ENCODE results near the gene NMUR2.

Gene NMUR2

DNA sequence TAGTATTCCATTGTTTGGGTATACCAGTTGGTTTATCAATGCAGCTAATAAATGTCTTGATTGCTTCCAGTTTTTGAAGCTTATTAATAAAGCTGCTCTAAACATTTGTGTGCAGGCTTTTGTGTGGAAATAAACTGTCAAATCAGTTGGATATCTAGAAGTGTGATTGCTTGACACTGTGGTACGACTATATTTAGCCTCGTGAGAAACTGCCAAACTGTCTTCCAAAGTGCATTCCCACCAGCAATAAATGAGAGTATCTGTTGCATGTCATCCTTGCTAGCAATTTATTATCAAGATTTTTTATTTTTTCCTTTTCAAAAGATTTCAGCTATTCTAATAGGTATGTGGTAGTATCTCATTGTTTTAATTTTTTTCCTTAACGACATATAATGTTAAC, 37.5 kb downstream of the NMUR2 start:
- no peak for DNase-seq

DNA sequence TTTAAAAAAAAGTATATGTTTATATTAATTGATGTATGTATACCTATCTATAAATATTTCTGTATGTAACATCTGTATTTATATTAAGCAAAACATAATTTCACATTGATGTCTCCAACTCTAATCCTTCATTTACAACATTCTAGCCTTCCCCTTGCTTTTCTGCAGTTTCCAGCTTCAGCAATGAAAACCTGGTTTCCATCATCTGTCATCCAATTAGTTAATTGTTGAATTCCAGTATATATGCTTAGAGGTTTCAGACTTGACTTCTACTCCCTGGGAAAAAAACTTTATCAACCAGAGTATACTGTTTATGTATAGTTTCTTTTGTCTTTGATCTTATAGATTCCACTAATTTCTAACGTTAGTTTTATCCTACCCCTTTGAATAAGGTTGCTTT, 38.4 kb downstream of the NMUR2 start:
- no peak for DNase-seq

DNA sequence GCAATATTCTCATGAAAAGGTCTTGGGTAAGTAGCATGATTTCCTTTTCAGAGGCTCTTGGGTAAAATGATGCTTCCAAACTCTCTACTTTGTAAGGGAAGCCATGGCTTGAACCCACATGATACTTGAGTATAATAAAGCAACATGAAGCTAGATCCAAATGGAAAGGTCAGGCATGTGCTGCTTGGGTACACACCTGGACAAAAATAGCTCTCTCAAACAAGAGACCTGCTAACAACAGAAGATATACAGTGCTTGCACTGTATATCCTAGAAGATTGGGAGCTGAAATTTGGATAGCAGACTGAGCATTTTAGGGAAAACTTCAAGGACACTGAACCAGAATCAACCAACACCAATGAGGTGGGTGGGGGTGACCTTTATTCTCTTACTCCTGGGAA, 40.2 kb downstream of the NMUR2 start:
- no peak for DNase-seq

DNA sequence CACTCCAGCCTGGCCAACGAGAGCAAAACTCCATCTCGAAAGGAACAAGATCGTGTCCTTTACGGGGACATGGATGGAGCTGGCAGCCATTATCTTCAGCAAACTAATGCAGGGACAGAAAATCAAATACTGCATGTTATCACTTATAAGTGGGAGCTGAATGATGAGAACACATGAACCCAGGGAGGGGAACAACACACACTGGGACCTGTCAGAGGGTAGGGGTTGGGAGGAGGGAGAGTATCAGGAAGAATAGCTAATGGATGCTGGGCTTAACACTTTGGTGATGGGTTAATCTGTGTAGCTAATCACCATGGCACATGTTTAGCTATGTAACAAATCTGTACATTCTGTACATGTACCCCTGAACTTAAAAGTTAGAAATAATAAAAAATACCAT, 40.9 kb downstream of the NMUR2 start:
- DNase-seq: no peak

DNA sequence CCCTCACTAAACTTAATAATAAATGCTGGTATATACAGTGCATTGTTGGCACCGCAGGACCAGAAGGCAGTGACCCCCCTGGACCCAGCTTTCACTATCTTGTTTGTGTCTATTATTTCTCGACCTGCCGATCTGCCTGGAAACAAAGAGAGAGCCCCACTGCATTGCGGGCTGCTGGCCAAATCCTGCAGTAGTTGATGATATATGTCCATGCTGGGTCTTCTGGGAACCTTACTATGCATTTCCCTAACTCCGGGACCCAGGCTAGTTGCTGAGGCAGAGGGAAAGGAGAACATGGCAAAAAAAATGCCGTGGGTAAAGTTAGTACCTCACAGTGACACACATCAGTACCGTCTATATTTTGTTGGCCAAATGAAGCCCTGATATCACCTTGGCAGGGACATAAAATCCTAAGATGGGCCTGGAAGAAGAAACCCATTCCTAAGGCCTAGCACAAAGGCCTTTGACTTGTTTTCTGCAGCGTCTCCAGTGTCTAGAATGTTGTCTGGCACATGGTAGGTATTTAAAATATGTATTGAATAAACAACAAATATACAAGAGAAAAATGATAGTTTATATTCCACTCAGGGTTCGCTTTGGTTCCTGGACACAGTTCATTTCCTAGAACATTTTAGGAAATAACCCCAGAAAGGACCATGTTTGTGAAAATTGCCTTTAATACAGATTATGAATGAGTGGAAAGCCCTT, 46.1 kb downstream of the NMUR2 start:
- DNase-seq: no peak

DNA sequence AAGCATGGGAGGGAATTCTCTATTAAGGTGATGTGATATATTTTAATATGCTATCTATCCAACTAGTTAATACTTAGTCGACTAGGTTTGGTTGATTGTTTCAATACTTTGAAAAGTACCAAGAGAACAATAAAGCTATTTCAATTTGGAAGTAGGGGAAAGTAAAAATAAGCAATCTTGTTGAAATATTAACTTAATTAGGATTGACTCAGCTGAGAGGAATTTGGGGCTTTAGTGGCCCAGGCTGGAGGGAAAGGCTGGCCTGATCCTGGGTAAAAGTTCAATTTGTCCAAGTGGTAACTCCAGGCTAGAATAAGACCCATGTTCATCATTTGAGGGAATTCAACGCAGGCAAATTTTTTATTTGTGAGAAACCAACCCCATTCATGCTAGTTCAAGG, 48.6 kb downstream of the NMUR2 start:
- DNase-seq: no peak

DNA sequence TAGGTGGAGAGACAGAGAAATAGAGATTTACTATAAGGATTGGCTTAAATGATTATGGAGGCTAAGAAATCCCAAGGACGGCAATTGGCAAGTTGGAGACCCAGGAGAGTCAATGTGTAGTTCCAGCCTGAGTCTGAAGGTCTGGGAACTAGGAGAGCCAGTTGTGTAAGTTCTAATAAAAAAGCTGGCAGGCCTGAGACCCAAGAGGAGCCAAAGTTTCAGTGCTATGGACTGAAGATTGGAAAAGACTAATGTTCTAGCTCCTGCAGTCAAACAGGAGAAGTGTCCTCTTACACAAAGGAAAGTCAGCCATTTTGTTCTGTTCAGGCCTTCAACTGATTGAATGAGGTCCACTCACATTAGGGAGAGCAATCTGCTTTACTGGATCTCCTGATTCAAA, 50.0 kb downstream of the NMUR2 start:
- DNase-seq: no peak

DNA sequence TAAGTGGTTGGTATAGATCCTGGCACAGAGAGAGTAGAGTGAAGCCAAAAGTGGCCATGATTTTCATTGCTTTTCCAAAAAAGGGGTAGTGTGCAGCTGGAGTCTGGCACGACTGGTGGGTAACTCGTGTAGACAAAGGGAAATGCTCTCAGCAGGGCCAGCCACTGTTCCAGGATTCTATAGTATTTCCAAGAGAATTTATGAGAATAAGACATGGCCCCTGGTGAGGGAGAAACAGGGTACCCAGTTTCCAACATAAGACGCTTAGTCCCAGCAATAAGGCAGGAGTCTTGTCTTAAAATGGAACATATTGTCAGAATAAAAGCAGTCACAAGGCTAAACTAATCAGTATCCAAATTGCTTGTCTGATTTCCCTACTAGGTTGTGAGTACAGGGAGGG, 52.1 kb downstream of the NMUR2 start:
- no peak for DNase-seq

DNA sequence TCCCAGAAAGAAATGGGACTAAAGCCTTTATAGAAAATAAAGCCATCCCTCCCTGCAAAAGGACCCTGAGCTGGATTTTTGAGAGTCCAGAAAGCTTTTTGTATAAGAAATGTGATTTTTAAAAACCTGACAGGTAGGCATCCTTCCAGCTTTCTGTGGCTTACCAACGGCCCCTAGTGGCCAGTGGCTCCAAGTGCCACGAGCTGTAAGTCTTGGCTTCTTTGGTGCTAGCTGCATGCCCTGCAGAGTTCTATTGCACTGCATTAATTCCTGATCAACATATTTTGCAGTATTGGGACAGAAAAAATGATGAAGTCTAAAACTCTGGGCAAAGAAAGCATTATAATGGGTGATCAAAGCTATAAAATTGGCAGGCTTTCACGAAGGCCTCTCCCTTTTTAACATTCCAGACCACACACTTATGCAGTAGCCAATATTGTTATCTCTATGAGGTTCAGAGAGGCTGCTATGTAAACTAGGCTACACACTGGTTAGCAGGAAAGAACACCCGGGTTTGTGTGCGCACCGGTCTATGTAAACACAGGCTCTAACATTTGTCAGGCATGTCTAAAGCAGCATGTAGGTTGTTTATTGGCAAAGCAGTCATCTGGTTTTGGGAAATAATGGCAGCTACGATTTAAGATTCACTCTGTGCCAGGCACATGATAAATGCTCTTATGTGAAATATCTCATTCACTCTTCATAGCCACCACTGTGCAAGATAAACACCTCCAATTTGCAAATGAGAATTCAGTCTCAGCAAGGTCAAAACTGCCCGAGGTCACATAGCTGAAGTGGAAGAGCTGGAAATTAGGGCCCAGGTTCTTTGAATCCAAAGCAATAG, 55.2 kb downstream of the NMUR2 start:
- DNase-seq: peak in 1 of 2 donors; percentile 6
